GM12878 (cell line): ENCODE data around the gene ORAI3. TPM values are rescaled to one million over a fixed set of nuclear protein-coding genes. Genes with fewer than 3 reads are reported as not detected.

Experiments
- ATAC-seq: fragments of 200-7000 bp; cut with Tn5 transposase; 3 replicates; pipeline ENCODE4 v1.9.1; 2020; ENCODE audit warnings: mild to moderate bottlenecking, moderate library complexity
- BruUV-seq: library from RNA; stranded (reverse); fragments of 400-500 nt; replicated peaks from 2 replicates; lab custom pipeline; 2021; lab: Mats Ljungman, UMichigan
- CTCF ChIA-PET: fragments of 300-600 bp; sonication (Branson Sonifier 250); formaldehyde crosslinking; extraction: SDS; loops from one replicate; lab custom pipeline; 2021; ENCODE audit warnings: inconsistent platforms; lab: Yijun Ruan, JAX
- POLR2A ChIA-PET: fragments of 350-600 bp; formaldehyde crosslinking; extraction: SDS; loops from one replicate; lab custom pipeline; 2021; ENCODE audit warnings: inconsistent platforms; lab: Charles Lee
- RAD21 ChIA-PET: fragments of 300-600 bp; sonication (Branson Sonifier 250); formaldehyde crosslinking; loops from one replicate; lab custom pipeline; 2023; ENCODE audit warnings: antibody characterized with exemption; ENCODE audit not compliant: unreplicated experiment; lab: Charles Lee
- SMC1A ChIA-PET: fragments of 300-600 bp; sonication (Branson Sonifier 250); formaldehyde crosslinking; loops from one replicate; lab custom pipeline; 2023; ENCODE audit not compliant: unreplicated experiment, uncharacterized antibody; lab: Charles Lee
- DNase-seq: peaks from one replicate; pipeline ENCODE4 v3.0.0-alpha.2; 2011; ENCODE audit warnings: low read depth, low spot score
- FAIRE-seq: peaks from 3 replicates; lab custom pipeline; 2011; peaks lifted over from hg19 to GRCh38; lab: Jason Lieb, UNC
- H2AFZ ChIP-seq: 2 replicates; pipeline ENCODE4 v1.6.0; 2011; ENCODE audit warnings: low read depth, low read length, control low read depth; ENCODE audit not compliant: control insufficient read depth
- H3K27ac ChIP-seq: 2 replicates; pipeline ENCODE4 v1.5.1; 2011; ENCODE audit warnings: control low read depth; ENCODE audit not compliant: control insufficient read depth, insufficient read depth
- H3K27me3 ChIP-seq, 2 experiments: replicated peaks in 1 of 2; 2 replicates each; pipeline versions ENCODE4 v1.6.0 to v1.6.1; 2011; ENCODE audit warnings: low read length in 1 of 2; ENCODE audit not compliant: control insufficient read depth in 2 of 2, insufficient read depth in 2 of 2
- H3K36me3 ChIP-seq, 2 experiments: 2 replicates each; pipeline ENCODE4 v1.5.1; 2011; ENCODE audit warnings: low read length in 1 of 2; ENCODE audit not compliant: control insufficient read depth in 2 of 2, insufficient read depth in 2 of 2
- H3K4me1 ChIP-seq: 2 replicates; pipeline ENCODE4 v1.6.1; 2011; ENCODE audit warnings: mild to moderate bottlenecking, low read length, moderate library complexity, mixed read lengths; ENCODE audit not compliant: control insufficient read depth, insufficient read depth
- H3K4me2 ChIP-seq: 2 replicates; pipeline ENCODE4 v1.6.0; 2011; ENCODE audit warnings: control low read depth; ENCODE audit not compliant: control insufficient read depth, insufficient read depth
- H3K4me3 ChIP-seq: fragments of 200-600 bp; sonication (generic); 2 replicates; pipeline ENCODE4 v1.5.1; 2016
- H3K79me2 ChIP-seq: 2 replicates; pipeline ENCODE4 v1.6.0; 2011; ENCODE audit warnings: low read length; ENCODE audit not compliant: control insufficient read depth, insufficient read depth
- H3K9ac ChIP-seq: 2 replicates; pipeline ENCODE4 v1.8.0; 2011; ENCODE audit warnings: low read length, control low read depth, mixed read lengths; ENCODE audit not compliant: control insufficient read depth, insufficient read depth
- H3K9me3 ChIP-seq: replicated peaks from 3 replicates; pipeline ENCODE4 v1.5.1; 2011; ENCODE audit warnings: mild to moderate bottlenecking, low read length; ENCODE audit not compliant: control insufficient read depth, insufficient read depth
- H4K20me1 ChIP-seq: 2 replicates; pipeline ENCODE4 v1.6.0; 2011; ENCODE audit not compliant: control insufficient read depth, insufficient read depth
- RAD51 ChIP-seq: fragments of 450-650 bp; IDR thresholded peaks from 2 replicates; pipeline ENCODE4 v1.6.1; 2016; ENCODE audit warnings: moderate library complexity, mild to moderate bottlenecking, inconsistent platforms
- SIN3A ChIP-seq: IDR thresholded peaks from 2 replicates; pipeline ENCODE4 v1.6.1; 2012; ENCODE audit warnings: low read depth, low read length, improper control_type of control experiment
- SMARCA5 ChIP-seq: fragments of 450-650 bp; IDR thresholded peaks from 2 replicates; pipeline ENCODE4 v1.6.1; 2017; ENCODE audit warnings: mild to moderate bottlenecking
- STAT3 ChIP-seq: IDR thresholded peaks from 2 replicates; pipeline ENCODE4 v1.6.1; 2011; ENCODE audit warnings: low read depth, low read length, improper control_type of control experiment
- WGBS: methylation state at CpG from one replicate; pipeline ENCODE4 v1.1.6; 2016; ENCODE audit warnings: low lambda C conversion rate; ENCODE audit not compliant: insufficient replicate concordance, insufficient coverage; ENCODE audit errors: missing lambda C conversion rate; 5-methylcytosine and 5-hydroxymethylcytosine counted together
- in situ Hi-C: fragments of 300-500 bp; cut with MboI; formaldehyde crosslinking; loops from 9 replicates; pipeline ENCODE4 v1.14.3; 2018; ENCODE audit warnings: mixed read lengths
- intact Hi-C: fragments of 100-400 bp; cut with micrococcal nuclease; formaldehyde crosslinking; loops from one replicate; pipeline ENCODE4 v1.14.2; 2022; ENCODE audit not compliant: unreplicated experiment
- polyA plus RNA-seq, 11 experiments: library from polyadenylated mRNA; depleted of rRNA in 4 of 11; unstranded in 6 of 11; stranded (reverse) in 5 of 11; fragments of >200 nt; fragmentation: Nextera tagmentation in 4 of 11; fragmentation: Illumina TruSeq in 1 of 11; extraction: Ambion mirVana in 4 of 11; extraction: Trizol in 1 of 11; gene quantifications; 1 replicate in 1 of 11; 2 replicates in 10 of 11; pipeline versions ENCODE4 v1.2.1 to v1.2.3, GENCODE V29; 2011 to 2016; ENCODE audit warnings: inconsistent platforms in 2 of 11, missing spikeins in 2 of 11, low read depth in 1 of 11
- total RNA-seq, 4 experiments: library from RNA; depleted of rRNA in 3 of 4; stranded (reverse); fragments of >200 nt in 3 of 4; fragmentation: Illumina TruSeq in 1 of 4; extraction: Trizol in 1 of 4; gene quantifications; 2 replicates each; pipeline versions ENCODE4 v1.2.1 to v1.2.3, GENCODE V29; 2013 to 2021

The ORAI3 gene
- total and polyA plus RNA-seq, 10 of the 15 experiments (the other 5 are each of a cell fraction or from before 2014, with no cell fraction given) = 3.4 to 21.9 (median 16.2) TPM

DNA sequence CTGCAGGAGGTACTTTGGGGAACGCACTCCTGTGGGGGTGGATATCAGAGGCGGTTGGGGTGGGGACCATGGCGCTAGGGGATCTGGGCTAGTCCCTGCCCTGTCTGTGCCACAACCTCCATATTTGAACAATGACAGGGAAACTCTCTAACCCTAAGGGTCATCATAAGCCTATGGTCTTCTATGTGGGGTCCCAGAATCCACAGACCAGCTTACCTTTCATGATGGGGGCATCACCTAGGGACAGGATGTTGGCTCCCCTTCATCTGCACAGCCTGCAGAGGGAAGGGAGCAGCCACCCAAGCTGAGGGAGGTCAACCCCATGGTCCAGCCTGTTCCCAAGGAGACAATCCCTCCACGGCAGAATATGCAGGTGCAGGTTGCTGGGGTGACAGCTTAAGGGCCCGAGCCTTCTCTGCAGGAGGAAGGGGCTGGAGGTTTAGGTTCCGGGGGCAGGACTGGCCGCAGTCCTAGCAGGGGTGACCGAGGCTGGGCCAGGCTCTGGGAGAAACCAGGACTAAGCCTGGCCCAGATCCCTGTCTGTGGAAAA lies 1.7 kb downstream of the ORAI3 start:
- peak overlapping the region; percentile 99 for H3K4me3 ChIP-seq
- ATAC-seq = no peak
- H3K4me2 ChIP-seq = peak overlapping the region; percentile 77
- no peaks in the 10 kb centered on the region for H3K9me3 ChIP-seq
- no peak for DNase-seq
- TF ChIP-seq STAT3 (no peak), SIN3A (0 out of 2 replicates have a peak, but pooled peaks have one; percentile 9)
- CTCF ChIA-PET = interaction anchor here (0.8 to 2.0 kb wide), 8 partner anchors 9 to 918 kb away, joined by 3 to 14 read pairs (median 4); partner anchors contain the start of genes ZNF646 and ZNF668
- no peaks in the 10 kb centered on the region for H3K27me3 ChIP-seq
- SMC1A ChIA-PET = interaction anchor here (0.8 to 1.7 kb wide), 2 partner anchors 9 to 918 kb away, joined by 3 to 5 read pairs; no protein-coding TSS in a partner anchor
- no peaks in the 10 kb centered on the region for H4K20me1 ChIP-seq
- 0 out of 4 replicates have a peak, but pooled peaks cover 1 to 8% of the 10 kb centered on the region in 2 experiments for H3K36me3 ChIP-seq
- H3K79me2 ChIP-seq = peaks cover 19% of the 10 kb centered on the region
- peak overlapping the region; percentile 82 for H3K9ac ChIP-seq
- intact Hi-C loops = loop anchor here (10.0 kb wide), 2 partner anchors 144 to 924 kb away; partner anchors contain the start of genes VKORC1 and ZNF267
- FAIRE-seq = no peak
- RAD21 ChIA-PET = interaction anchor here (0.9 to 1.1 kb wide), 3 partner anchors 76 to 191 kb away, joined by 3 to 4 read pairs (median 3); no protein-coding TSS in a partner anchor
- POLR2A ChIA-PET = interaction anchor here (0.6 to 1.2 kb wide), 5 partner anchors 9 to 923 kb away, joined by 3 to 7 read pairs (median 4); partner anchors contain the start of gene ZNF267
- peaks cover 13% of the 10 kb centered on the region for H3K4me1 ChIP-seq
- WGBS = 90% methylated on average over 8 of the region's 8 CpGs
- H3K27ac ChIP-seq = peak overlapping the region; percentile 82
- no peak overlapping the region for H2AFZ ChIP-seq
- no TSS peak for BruUV-seq
- in situ Hi-C loops = loop anchor here (10.0 kb wide), 2 partner anchors 764 to 924 kb away; partner anchors contain the start of gene ZNF267

DNA sequence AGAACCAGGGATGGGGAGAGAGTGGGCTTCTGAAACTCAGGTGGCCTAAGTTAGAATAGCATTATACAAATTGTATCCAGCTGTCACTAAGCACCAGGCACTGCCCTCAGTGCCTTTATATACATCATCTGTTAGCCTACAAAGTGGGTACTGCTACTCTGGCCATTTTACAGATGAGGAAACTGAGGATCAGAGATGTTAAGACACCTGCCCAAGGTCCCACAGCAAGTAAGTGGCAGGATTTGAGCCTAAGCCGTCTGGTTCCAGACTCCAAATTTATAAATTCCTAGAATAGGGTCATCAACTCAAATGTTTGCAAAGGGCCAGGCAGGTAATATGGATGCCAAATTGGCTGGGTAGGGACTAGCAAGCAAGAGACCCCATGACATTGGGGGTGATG lies 2.3 kb downstream of the ORAI3 start:
- H3K9me3 ChIP-seq = no peaks in the 10 kb centered on the region
- ChIA-PET RAD21 (interaction anchor here (0.9 kb wide), 1 partner anchor 142 kb away, joined by 3 read pairs; no protein-coding TSS in a partner anchor), POLR2A (no interaction called here), CTCF (interaction anchor here (0.9 to 2.0 kb wide), 4 partner anchors 10 to 918 kb away, joined by 3 to 14 read pairs (median 5); no protein-coding TSS in a partner anchor), SMC1A (no interaction called here)
- no peak overlapping the region for H3K9ac ChIP-seq
- intact Hi-C loops (loop anchor here (10.0 kb wide), 2 partner anchors 144 to 924 kb away; partner anchors contain the start of genes VKORC1 and ZNF267), in situ Hi-C loops (loop anchor here (10.0 kb wide), 2 partner anchors 764 to 924 kb away; partner anchors contain the start of gene ZNF267)
- H3K27me3 ChIP-seq = no peaks in the 10 kb centered on the region
- peak overlapping the region; percentile 77; the same call in 1 of the 2 replicates for H3K4me2 ChIP-seq
- H3K36me3 ChIP-seq = 0 out of 4 replicates have a peak, but pooled peaks cover 1 to 8% of the 10 kb centered on the region in 2 experiments
- FAIRE-seq (no peak), DNase-seq (no peak), ATAC-seq (no peak)
- H3K79me2 ChIP-seq = peaks cover 19% of the 10 kb centered on the region
- no peak overlapping the region for H3K4me3 ChIP-seq
- TF ChIP-seq RAD51 (no peak), SMARCA5 (0 out of 2 replicates have a peak, but pooled peaks have one; percentile 49)
- BruUV-seq = no TSS peak
- H4K20me1 ChIP-seq = no peaks in the 10 kb centered on the region
- no peak overlapping the region for H2AFZ ChIP-seq
- no peak overlapping the region for H3K27ac ChIP-seq
- peaks cover 13% of the 10 kb centered on the region for H3K4me1 ChIP-seq
- WGBS = 90% methylated on average over 1 of the region's 1 CpG
